ENCODE data around the gene MYBBP1A. TPM values are rescaled to one million over a fixed set of nuclear protein-coding genes. Genes with fewer than 3 reads are reported as not detected.
A peak's percentile ranks its signal among the peaks of the same experiment; 100 is the strongest.

MYBBP1A gene
- total RNA-seq, 1 donor from 2014 or later, result 38.8 TPM

- H3K9me3 ChIP-seq, result no peaks in the 10 kb centered on the region
- TF ChIP-seq CTCF (IDR thresholded peaks at IDR 0.05), result no peak
- intact Hi-C loops (cut with DNase I), result no loop called here
- DNase-seq (no peak), ATAC-seq (no peak)
- H3K27ac ChIP-seq, result peak overlapping the region; percentile 77
- H3K4me3 ChIP-seq, result no peak overlapping the region
- H3K27me3 ChIP-seq (ENCODE audit: low read depth), result no peaks in the 10 kb centered on the region
- peaks cover 62% of the 10 kb centered on the region for H3K36me3 ChIP-seq
- peaks cover 78% of the 10 kb centered on the region for H3K4me1 ChIP-seq
Observed at GRCh38 chr17:4537451-4538235, 17.5 kb downstream of the MYBBP1A start.

- ATAC-seq (peak; percentile 12 to 17), DNase-seq (no peak)
- no peaks in the 10 kb centered on the region for H3K27me3 ChIP-seq (ENCODE audit: low read depth)
- H3K27ac ChIP-seq, result peak overlapping the region; percentile 77
- TF ChIP-seq CTCF (IDR thresholded peaks at IDR 0.05), result no peak
- intact Hi-C loops (cut with DNase I), result no loop called here
- peaks cover 58% of the 10 kb centered on the region for H3K36me3 ChIP-seq
- peaks cover 85% of the 10 kb centered on the region for H3K4me1 ChIP-seq
- H3K9me3 ChIP-seq, result no peaks in the 10 kb centered on the region
- H3K4me3 ChIP-seq, result no peak overlapping the region
Observed at GRCh38 chr17:4536742-4537411, 18.3 kb downstream of the MYBBP1A start.

- peaks cover 83% of the 10 kb centered on the region for H3K4me1 ChIP-seq
- peak overlapping the region; percentile 77 for H3K27ac ChIP-seq
- ATAC-seq, result no peak
Observed at GRCh38 chr17:4536259-4536741, 18.9 kb downstream of the MYBBP1A start.

GRCh38 chr17:4535667-4536258, 19.4 kb downstream of the MYBBP1A start:
- Histone ChIP-seq H3K4me3 (no peak overlapping the region), H3K4me1 (peaks cover 83% of the 10 kb centered on the region), H3K9me3 (no peaks in the 10 kb centered on the region), H3K27ac (peak overlapping the region; percentile 77), H3K27me3 (ENCODE audit: low read depth) (no peaks in the 10 kb centered on the region), H3K36me3 (peaks cover 47% of the 10 kb centered on the region)
- no peak for ATAC-seq
- DNase-seq, result no peak
- intact Hi-C loops (cut with DNase I), result no loop called here
- no peak for TF ChIP-seq CTCF (IDR thresholded peaks at IDR 0.05)

More at GRCh38 chr17:4536259-4536741, 18.9 kb downstream of the MYBBP1A start:
- DNase-seq, result no peak
- intact Hi-C loops (cut with DNase I), result no loop called here
- TF ChIP-seq CTCF (IDR thresholded peaks at IDR 0.05), result no peak
- Histone ChIP-seq H3K27me3 (ENCODE audit: low read depth) (no peaks in the 10 kb centered on the region), H3K9me3 (no peaks in the 10 kb centered on the region), H3K36me3 (peaks cover 52% of the 10 kb centered on the region), H3K4me3 (no peak overlapping the region)

- H3K4me3 ChIP-seq, result no peak overlapping the region
- DNase-seq, result no peak
- peaks cover 83% of the 10 kb centered on the region for H3K4me1 ChIP-seq
- H3K9me3 ChIP-seq, result no peaks in the 10 kb centered on the region
- intact Hi-C loops (cut with DNase I), result no loop called here
- H3K27me3 ChIP-seq (ENCODE audit: low read depth), result no peaks in the 10 kb centered on the region
- ATAC-seq, result no peak
- peaks cover 40% of the 10 kb centered on the region for H3K36me3 ChIP-seq
- no peak for TF ChIP-seq CTCF (IDR thresholded peaks at IDR 0.05)
- peak overlapping the region; percentile 77 for H3K27ac ChIP-seq
Observed at GRCh38 chr17:4534928-4535666, 20.1 kb downstream of the MYBBP1A start.

Measured in lower lobe of right lung (tissue), 2 donors.